K562 (cell line): ENCODE measurements around the gene CETN1. TPM values are rescaled to one million over a fixed set of nuclear protein-coding genes. Genes with fewer than 3 reads are reported as not detected.

Experiments used
- polyA plus RNA-seq, 8 experiments: library from polyadenylated mRNA; depleted of rRNA in 4 of 8; stranded (reverse) in 5 of 8; unstranded in 3 of 8; fragments of >200 nt; fragmentation: Nextera tagmentation in 2 of 8; fragmentation: Illumina TruSeq in 1 of 8; extraction: Ambion mirVana in 2 of 8; extraction: Trizol in 1 of 8; gene quantifications; 2 replicates each; pipeline versions ENCODE4 v1.2.1 to v1.2.3, GENCODE V29; 2011 to 2014; ENCODE audit warnings: inconsistent platforms in 1 of 8, missing spikeins in 1 of 8
- total RNA-seq, 7 experiments: library from RNA; depleted of rRNA in 6 of 7; stranded (reverse); fragments of >200 nt in 6 of 7; fragmentation: Illumina TruSeq in 2 of 7; extraction: Trizol in 2 of 7; gene quantifications; 2 replicates each; pipeline versions ENCODE4 v1.2.1 to v1.2.3, GENCODE V29; 2011 to 2021; ENCODE audit warnings: low replicate concordance in 1 of 7
- TF ChIP-seq, protein P1 (sequence below), 3 experiments: IDR thresholded peaks in 2 of 3; conservative IDR thresholded peaks in 1 of 3; 2 replicates each; pipeline ENCODE4 v1.5.1; 2011 to 2012; ENCODE audit warnings: low read length in 3 of 3, mild to moderate bottlenecking in 3 of 3, control low read depth in 2 of 3, improper control_type of control experiment in 1 of 3, inconsistent platforms in 1 of 3, low read depth in 1 of 3, mixed read lengths in 1 of 3, moderate library complexity in 1 of 3; ENCODE audit not compliant: insufficient read depth in 2 of 3
- TF ChIP-seq, protein P2 (sequence below): fragments of 150-350 bp; conservative IDR thresholded peaks from 2 replicates; pipeline ENCODE4 v1.6.1; 2014; ENCODE audit warnings: low read length
- TF ChIP-seq, protein P3 (sequence below): fragments of 250-450 bp; sonication (Bioruptor Pico); IDR thresholded peaks from 2 replicates; pipeline ENCODE4 v1.4.0; 2020; ENCODE audit warnings: borderline replicate concordance

Gene CETN1
- total and polyA plus RNA-seq, 9 of the 15 experiments (the other 6 are each of a cell fraction or from before 2014, with no cell fraction given): 0.07 to 0.34 (median 0.19) TPM; not detected in 3

DNA sequence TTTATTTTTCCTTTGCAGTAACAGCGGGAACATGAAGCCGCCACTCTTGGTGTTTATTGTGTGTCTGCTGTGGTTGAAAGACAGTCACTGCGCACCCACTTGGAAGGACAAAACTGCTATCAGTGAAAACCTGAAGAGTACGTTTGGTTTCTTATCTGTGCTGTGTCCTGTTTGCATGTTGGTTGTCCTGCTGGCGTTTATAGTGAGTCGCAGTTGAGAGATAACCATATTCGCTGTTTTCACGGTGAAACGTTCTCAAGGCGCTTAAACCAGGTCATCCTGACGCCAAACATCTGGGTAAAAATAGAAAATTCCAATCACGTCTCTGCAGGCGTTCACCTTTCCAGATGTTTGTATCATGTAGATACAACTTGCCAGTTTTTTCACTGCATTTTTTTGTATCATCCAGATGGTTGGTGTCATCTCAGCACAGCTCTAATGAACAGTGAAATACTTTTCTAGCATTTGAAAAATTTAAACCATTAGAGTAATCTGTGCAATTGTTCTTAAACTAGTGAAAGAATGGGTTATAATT lies 37.9 kb downstream of the CETN1 start (continued):
- TF ChIP-seq, protein P1, sequence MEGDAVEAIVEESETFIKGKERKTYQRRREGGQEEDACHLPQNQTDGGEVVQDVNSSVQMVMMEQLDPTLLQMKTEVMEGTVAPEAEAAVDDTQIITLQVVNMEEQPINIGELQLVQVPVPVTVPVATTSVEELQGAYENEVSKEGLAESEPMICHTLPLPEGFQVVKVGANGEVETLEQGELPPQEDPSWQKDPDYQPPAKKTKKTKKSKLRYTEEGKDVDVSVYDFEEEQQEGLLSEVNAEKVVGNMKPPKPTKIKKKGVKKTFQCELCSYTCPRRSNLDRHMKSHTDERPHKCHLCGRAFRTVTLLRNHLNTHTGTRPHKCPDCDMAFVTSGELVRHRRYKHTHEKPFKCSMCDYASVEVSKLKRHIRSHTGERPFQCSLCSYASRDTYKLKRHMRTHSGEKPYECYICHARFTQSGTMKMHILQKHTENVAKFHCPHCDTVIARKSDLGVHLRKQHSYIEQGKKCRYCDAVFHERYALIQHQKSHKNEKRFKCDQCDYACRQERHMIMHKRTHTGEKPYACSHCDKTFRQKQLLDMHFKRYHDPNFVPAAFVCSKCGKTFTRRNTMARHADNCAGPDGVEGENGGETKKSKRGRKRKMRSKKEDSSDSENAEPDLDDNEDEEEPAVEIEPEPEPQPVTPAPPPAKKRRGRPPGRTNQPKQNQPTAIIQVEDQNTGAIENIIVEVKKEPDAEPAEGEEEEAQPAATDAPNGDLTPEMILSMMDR (IDR thresholded peaks at IDR 0.05 in 2 of 3, conservative IDR thresholded peaks at IDR 0.05 in 1 of 3; ENCODE audit: insufficient read depth in 2 of 3, low read depth in 1 of 3, low read length in 3 of 3): no peak; a peak in 1 of 6 replicates
- TF ChIP-seq, protein P2, sequence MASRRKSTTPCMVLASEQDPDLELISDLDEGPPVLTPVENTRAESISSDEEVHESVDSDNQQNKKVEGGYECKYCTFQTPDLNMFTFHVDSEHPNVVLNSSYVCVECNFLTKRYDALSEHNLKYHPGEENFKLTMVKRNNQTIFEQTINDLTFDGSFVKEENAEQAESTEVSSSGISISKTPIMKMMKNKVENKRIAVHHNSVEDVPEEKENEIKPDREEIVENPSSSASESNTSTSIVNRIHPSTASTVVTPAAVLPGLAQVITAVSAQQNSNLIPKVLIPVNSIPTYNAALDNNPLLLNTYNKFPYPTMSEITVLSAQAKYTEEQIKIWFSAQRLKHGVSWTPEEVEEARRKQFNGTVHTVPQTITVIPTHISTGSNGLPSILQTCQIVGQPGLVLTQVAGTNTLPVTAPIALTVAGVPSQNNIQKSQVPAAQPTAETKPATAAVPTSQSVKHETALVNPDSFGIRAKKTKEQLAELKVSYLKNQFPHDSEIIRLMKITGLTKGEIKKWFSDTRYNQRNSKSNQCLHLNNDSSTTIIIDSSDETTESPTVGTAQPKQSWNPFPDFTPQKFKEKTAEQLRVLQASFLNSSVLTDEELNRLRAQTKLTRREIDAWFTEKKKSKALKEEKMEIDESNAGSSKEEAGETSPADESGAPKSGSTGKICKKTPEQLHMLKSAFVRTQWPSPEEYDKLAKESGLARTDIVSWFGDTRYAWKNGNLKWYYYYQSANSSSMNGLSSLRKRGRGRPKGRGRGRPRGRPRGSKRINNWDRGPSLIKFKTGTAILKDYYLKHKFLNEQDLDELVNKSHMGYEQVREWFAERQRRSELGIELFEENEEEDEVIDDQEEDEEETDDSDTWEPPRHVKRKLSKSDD: no peak
- TF ChIP-seq, protein P3, sequence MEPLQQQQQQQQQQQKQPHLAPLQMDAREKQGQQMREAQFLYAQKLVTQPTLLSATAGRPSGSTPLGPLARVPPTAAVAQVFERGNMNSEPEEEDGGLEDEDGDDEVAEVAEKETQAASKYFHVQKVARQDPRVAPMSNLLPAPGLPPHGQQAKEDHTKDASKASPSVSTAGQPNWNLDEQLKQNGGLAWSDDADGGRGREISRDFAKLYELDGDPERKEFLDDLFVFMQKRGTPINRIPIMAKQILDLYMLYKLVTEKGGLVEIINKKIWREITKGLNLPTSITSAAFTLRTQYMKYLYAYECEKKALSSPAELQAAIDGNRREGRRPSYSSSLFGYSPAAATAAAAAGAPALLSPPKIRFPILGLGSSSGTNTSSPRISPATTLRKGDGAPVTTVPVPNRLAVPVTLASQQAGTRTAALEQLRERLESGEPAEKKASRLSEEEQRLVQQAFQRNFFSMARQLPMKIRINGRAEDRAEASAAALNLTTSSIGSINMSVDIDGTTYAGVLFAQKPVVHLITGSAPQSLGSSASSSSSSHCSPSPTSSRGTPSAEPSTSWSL (CRISPR knock-in tag): no peak
